ENCODE data around the gene SUGCT. TPM values are rescaled to one million over a fixed set of nuclear protein-coding genes. Genes with fewer than 3 reads are reported as not detected.

The SUGCT gene
- total and polyA plus RNA-seq, 2 of the 13 experiments (the other 11 are each of a cell fraction or from before 2014, with no cell fraction given), result 10.1 to 22.2 TPM

GRCh38 chr7:40566879-40567278 is 432.1 kb downstream of the SUGCT start (continued):
- no peak for TF ChIP-seq SSRP1 (CRISPR knock-in tag; IDR thresholded peaks at IDR 0.05)
- TF ChIP-seq, protein P1, sequence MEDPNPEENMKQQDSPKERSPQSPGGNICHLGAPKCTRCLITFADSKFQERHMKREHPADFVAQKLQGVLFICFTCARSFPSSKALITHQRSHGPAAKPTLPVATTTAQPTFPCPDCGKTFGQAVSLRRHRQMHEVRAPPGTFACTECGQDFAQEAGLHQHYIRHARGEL (CRISPR knock-in tag; IDR thresholded peaks at IDR 0.05), result no peak
- TF ChIP-seq, protein P2, sequence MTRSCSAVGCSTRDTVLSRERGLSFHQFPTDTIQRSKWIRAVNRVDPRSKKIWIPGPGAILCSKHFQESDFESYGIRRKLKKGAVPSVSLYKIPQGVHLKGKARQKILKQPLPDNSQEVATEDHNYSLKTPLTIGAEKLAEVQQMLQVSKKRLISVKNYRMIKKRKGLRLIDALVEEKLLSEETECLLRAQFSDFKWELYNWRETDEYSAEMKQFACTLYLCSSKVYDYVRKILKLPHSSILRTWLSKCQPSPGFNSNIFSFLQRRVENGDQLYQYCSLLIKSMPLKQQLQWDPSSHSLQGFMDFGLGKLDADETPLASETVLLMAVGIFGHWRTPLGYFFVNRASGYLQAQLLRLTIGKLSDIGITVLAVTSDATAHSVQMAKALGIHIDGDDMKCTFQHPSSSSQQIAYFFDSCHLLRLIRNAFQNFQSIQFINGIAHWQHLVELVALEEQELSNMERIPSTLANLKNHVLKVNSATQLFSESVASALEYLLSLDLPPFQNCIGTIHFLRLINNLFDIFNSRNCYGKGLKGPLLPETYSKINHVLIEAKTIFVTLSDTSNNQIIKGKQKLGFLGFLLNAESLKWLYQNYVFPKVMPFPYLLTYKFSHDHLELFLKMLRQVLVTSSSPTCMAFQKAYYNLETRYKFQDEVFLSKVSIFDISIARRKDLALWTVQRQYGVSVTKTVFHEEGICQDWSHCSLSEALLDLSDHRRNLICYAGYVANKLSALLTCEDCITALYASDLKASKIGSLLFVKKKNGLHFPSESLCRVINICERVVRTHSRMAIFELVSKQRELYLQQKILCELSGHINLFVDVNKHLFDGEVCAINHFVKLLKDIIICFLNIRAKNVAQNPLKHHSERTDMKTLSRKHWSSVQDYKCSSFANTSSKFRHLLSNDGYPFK (CRISPR knock-in tag; IDR thresholded peaks at IDR 0.05; ENCODE audit: borderline replicate concordance), result no peak
- TF ChIP-seq ZBTB40 (IDR thresholded peaks at IDR 0.05), result no peak
- no peak for TF ChIP-seq ZBTB40 (CRISPR knock-in tag; IDR thresholded peaks at IDR 0.05)
- no peak for TF ChIP-seq ZFP1 (CRISPR knock-in tag; IDR thresholded peaks at IDR 0.05)
- TF ChIP-seq ZNF235 (CRISPR knock-in tag; IDR thresholded peaks at IDR 0.05; ENCODE audit: borderline replicate concordance), result no peak
